GM12865 (cell line): Measurements from ENCODE around the gene AFG3L2.

Source experiments
- DNase-seq: peaks from one replicate; pipeline ENCODE4 v3.0.0; 2010; ENCODE audit warnings: low read depth
- H3K4me3 ChIP-seq: 2 replicates; pipeline ENCODE4 v1.5.1; 2011; ENCODE audit warnings: mild to moderate bottlenecking, low read depth, low read length, control low read depth
- TF ChIP-seq, protein P1 (sequence below): IDR thresholded peaks from 2 replicates; pipeline ENCODE4 v1.5.1; 2011; ENCODE audit warnings: low read length, control low read depth, low read depth, inconsistent platforms; ENCODE audit not compliant: insufficient read depth; ENCODE audit errors: missing control alignments

AFG3L2 gene

GRCh38 chr18:12281861-12282260 lies 95.2 kb downstream of the AFG3L2 start:
- no peak for DNase-seq
- TF ChIP-seq, protein P1, sequence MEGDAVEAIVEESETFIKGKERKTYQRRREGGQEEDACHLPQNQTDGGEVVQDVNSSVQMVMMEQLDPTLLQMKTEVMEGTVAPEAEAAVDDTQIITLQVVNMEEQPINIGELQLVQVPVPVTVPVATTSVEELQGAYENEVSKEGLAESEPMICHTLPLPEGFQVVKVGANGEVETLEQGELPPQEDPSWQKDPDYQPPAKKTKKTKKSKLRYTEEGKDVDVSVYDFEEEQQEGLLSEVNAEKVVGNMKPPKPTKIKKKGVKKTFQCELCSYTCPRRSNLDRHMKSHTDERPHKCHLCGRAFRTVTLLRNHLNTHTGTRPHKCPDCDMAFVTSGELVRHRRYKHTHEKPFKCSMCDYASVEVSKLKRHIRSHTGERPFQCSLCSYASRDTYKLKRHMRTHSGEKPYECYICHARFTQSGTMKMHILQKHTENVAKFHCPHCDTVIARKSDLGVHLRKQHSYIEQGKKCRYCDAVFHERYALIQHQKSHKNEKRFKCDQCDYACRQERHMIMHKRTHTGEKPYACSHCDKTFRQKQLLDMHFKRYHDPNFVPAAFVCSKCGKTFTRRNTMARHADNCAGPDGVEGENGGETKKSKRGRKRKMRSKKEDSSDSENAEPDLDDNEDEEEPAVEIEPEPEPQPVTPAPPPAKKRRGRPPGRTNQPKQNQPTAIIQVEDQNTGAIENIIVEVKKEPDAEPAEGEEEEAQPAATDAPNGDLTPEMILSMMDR: no peak
- H3K4me3 ChIP-seq: no peak overlapping the region

DNA sequence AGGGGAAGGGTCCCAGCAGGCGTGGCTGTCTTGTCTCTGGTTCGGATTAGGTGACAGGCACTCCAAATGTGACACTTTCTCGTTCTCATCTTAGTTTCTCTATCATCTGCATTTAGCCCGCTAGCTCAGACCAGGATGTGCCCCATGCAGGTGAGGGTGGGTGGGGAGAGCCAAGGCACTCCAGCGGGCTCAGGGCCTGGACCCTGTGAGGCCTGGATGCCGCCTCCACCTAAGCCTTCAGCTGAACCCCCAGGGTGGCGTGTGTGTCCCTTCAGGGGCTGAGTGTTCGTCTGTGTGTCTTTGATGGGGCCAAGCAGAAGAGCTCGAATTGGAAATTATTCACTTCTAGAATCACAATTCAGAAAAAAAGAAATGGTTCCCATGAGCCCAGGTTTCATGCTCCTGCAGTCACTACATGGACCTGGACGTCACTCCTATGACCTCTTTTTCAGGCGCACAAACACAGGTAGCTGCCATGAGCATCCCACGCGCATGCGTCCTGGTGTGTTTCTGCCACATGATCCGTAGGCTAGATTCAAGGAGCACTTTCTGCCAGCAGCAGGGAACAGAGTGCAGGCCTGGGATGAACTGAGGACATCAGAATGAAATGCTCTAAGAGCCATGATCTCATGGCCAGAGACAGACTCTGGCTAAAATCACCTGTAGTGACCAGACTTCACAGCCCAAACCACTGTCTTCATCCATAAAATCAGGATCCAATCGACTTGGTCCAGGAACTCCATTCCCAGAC lies 97.1 kb downstream of the AFG3L2 start:
- H3K4me3 ChIP-seq: no peak overlapping the region
- DNase-seq: no peak
- TF ChIP-seq, protein P1: no peak
